ENCODE measurements around the gene ANGPTL3.

ANGPTL3 gene

DNA sequence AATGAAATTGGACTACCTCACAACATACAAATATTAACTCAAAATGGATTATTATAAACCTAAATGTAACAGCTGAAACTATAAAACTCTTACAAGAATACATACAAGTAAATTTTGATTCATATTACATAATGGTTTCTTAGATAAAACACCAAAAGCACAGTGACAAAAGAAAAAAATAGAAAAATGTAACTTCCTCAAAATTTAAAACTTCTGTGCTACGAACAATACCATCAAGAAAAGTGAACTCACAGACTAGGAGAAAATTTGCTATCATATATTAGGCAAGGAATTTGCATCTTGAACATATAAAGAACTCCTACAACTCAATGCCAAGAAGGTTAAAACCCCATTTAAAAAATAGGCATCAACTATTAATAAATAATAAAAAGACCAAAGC is 31.2 kb downstream of the ANGPTL3 start:
- no peak for DNase-seq

DNA sequence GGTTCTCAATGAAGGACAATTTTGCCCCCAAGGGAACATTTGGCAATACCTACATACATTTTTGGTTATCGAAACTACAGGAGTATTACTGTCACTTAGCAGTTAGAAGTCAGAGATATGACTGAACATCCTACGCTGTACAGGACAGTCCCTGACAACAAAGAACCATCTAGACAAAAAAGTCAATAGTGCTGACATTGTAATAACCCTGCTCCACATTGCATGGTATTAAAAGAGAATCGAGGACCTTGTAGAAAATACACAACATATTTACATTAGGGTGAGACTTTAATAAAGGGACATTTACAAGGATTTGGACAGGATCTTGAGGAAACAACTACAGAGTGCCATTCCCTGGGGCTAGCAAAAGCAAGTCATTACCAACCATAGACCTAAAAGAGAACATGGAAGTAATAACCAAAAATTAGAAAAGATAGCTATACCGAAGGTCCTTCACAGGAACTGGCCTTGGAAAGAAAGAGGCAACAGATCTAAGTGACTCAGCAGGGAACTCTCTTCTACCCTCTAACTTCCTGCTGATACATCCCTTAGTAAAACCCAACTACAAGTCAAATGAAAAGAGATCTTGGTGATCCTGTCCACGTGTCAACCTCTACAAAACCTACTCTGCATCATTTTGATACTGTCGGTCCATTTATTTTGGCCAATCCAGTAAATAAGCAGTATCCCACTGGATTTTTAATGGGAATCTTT is 40.2 kb downstream of the ANGPTL3 start:
- no peak for DNase-seq

DNA sequence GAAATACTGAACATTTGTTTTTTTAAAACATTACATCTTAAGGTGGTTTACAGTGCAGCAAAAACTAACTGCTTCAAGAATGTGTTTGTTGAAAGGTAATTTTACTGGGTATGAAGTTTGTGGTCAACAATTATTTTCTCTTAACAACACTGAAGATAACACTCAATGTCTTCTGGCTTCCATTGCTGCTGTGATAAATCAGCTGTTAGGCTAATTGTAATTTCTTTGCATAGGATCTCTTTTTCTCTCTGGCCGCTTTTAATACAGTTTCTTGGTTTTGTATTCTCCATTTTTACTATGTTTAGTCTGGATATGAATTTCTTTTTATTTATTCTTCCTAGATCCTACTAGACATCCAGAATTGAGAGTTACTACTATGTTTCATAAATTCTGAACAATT is 46.0 kb downstream of the ANGPTL3 start:
- DNase-seq: no peak

DNA sequence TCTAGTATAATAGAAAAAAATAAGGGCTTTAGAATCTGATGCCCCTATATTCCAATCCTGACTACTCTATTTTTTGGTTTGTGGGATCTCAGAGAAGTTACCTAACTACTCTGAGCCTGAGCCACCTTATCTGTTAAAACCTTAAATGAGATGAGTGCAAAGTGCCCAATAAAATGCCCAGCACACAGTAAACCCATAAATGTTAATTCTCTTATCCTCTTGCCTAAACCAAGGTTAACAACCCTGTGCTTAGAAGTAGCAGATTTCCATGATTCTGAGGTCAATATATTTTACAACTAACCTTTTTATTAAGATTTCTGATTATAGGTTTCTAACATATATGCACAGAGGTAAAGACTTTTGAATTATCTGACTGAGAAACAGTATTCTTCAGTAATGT is 55.1 kb downstream of the ANGPTL3 start:
- no peak for DNase-seq

GRCh38 chr1:62654744-62655143 is 57.4 kb downstream of the ANGPTL3 start:
- no peak for DNase-seq

Measured in eye (tissue), 1 donor.